ENCODE data around the gene MSL3.
A peak's percentile ranks its signal among the peaks of the same experiment; 100 is the strongest.

DNA sequence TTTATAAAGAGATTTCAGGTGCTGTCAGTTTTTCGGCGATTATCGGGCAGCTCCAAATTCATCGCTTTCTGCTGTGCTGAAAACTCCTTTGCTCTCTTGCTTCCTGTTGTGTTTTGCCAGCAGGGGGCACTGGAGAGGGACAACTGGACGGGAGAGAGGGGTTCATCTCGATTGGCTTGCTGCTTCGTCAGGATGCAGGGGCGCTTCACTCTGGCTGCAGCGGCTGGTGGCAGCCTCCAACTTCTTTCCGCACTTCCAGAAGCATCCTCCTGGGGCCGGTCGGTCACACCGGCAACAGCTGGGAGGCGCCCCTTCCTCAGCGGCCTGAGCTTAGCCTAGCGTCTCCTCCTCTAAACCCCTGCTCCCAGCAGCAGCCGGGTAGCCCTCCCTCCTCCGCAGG, 29.5 kb downstream of the MSL3 start:
- TF ChIP-seq, protein P1, sequence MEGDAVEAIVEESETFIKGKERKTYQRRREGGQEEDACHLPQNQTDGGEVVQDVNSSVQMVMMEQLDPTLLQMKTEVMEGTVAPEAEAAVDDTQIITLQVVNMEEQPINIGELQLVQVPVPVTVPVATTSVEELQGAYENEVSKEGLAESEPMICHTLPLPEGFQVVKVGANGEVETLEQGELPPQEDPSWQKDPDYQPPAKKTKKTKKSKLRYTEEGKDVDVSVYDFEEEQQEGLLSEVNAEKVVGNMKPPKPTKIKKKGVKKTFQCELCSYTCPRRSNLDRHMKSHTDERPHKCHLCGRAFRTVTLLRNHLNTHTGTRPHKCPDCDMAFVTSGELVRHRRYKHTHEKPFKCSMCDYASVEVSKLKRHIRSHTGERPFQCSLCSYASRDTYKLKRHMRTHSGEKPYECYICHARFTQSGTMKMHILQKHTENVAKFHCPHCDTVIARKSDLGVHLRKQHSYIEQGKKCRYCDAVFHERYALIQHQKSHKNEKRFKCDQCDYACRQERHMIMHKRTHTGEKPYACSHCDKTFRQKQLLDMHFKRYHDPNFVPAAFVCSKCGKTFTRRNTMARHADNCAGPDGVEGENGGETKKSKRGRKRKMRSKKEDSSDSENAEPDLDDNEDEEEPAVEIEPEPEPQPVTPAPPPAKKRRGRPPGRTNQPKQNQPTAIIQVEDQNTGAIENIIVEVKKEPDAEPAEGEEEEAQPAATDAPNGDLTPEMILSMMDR (IDR thresholded peaks at IDR 0.05) = peak; percentile 26 to 66 (median 38)
- no peak for TF ChIP-seq EP300 (IDR thresholded peaks at IDR 0.05)

Measured in gastroesophageal sphincter (tissue), 3 donors.